ENCODE measurements around the gene ARHGAP19.

DNA sequence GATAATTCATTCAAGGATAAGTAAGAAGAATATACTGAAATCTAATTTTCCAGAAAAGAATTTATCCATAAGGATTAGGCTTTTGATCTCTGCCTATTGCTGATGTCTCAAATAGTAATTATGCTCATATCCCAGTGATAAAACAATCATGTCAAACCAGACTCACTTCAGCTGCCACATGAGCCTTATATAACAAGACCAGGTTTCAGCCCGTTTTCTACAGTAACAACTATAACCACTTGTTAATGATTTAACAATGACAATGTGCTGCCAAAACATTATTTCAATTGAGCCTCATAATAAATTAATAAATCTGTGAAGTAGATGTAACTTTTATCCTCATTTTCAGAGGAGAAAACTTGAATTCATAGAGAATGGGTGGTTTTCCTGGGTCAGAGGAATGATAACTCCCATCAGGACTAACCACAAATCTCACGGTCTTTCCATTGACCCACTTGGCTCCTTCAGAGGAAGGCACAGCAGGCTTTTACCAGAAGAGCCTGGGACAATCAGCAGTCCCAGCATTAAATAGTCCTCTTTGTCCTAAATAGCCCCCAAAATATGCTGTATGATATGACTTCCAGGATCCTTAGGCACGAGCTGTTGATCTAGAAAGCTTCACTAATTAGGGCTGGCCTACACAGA is 64.2 kb downstream of the ARHGAP19 start:
- no peak for TF ChIP-seq POLR2A (IDR thresholded peaks at IDR 0.05)
- TF ChIP-seq, protein P1, sequence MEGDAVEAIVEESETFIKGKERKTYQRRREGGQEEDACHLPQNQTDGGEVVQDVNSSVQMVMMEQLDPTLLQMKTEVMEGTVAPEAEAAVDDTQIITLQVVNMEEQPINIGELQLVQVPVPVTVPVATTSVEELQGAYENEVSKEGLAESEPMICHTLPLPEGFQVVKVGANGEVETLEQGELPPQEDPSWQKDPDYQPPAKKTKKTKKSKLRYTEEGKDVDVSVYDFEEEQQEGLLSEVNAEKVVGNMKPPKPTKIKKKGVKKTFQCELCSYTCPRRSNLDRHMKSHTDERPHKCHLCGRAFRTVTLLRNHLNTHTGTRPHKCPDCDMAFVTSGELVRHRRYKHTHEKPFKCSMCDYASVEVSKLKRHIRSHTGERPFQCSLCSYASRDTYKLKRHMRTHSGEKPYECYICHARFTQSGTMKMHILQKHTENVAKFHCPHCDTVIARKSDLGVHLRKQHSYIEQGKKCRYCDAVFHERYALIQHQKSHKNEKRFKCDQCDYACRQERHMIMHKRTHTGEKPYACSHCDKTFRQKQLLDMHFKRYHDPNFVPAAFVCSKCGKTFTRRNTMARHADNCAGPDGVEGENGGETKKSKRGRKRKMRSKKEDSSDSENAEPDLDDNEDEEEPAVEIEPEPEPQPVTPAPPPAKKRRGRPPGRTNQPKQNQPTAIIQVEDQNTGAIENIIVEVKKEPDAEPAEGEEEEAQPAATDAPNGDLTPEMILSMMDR (IDR thresholded peaks at IDR 0.05), result no peak

Measured in tibial nerve (tissue), 3 donors.